Panc1 (cell line): ENCODE results near the gene CRTC1. TPM values are rescaled to one million over a fixed set of nuclear protein-coding genes. Genes with fewer than 3 reads are reported as not detected.

Experiments
- ATAC-seq: fragments of 200-7000 bp; cut with Tn5 transposase; 2 replicates; pipeline ENCODE4 v1.9.1; 2020; ENCODE audit warnings: mild to moderate bottlenecking, moderate library complexity
- BruUV-seq: library from RNA; stranded (reverse); fragments of 400-500 nt; replicated peaks from 2 replicates; lab custom pipeline; 2021; lab: Mats Ljungman, UMichigan
- CTCF ChIA-PET: fragments of 300-600 bp; sonication (Branson Sonifier 250); formaldehyde crosslinking; loops from one replicate; lab custom pipeline; 2022; ENCODE audit warnings: antibody characterized with exemption; lab: Charles Lee
- POLR2A ChIA-PET: fragments of 300-600 bp; sonication (Branson Sonifier 250); formaldehyde crosslinking; loops from one replicate; lab custom pipeline; 2022; ENCODE audit warnings: antibody characterized with exemption; lab: Charles Lee
- DNase-seq: peaks from one replicate; pipeline ENCODE4 v3.0.0-alpha.2; 2010; ENCODE audit warnings: low read depth, low spot score
- H3K27ac ChIP-seq: 2 replicates; pipeline ENCODE4 v1.5.1; 2011; ENCODE audit warnings: mild to moderate bottlenecking, low read length, inconsistent platforms
- H3K27me3 ChIP-seq: fragments of 200-500 bp; sonication (Bioruptor generic); 2 replicates; pipeline ENCODE4 v1.6.0; 2014; ENCODE audit warnings: low read length, inconsistent platforms; ENCODE audit not compliant: control insufficient read depth, insufficient read depth
- H3K36me3 ChIP-seq: fragments of 200-500 bp; sonication (Bioruptor generic); 2 replicates; pipeline ENCODE4 v1.5.1; 2014; ENCODE audit warnings: inconsistent platforms, mild to moderate bottlenecking, low read length, moderate library complexity; ENCODE audit not compliant: control insufficient read depth, insufficient read depth
- H3K4me1 ChIP-seq: 2 replicates; pipeline ENCODE4 v1.5.1; 2011; ENCODE audit warnings: inconsistent platforms, mild to moderate bottlenecking, low read length, moderate library complexity; ENCODE audit not compliant: control insufficient read depth, insufficient read depth
- H3K4me3 ChIP-seq, 2 experiments: 2 replicates each; pipeline ENCODE4 v1.5.1; 2011 to 2012; ENCODE audit warnings: low read depth in 2 of 2, low read length in 2 of 2, mild to moderate bottlenecking in 2 of 2, inconsistent platforms in 1 of 2, moderate library complexity in 1 of 2
- H3K9me3 ChIP-seq: fragments of 200-500 bp; sonication (Bioruptor generic); 2 replicates; pipeline ENCODE4 v1.5.1; 2014; ENCODE audit warnings: low read depth, mild to moderate bottlenecking, inconsistent platforms, low read length, moderate library complexity; ENCODE audit not compliant: control insufficient read depth, insufficient read depth
- POLR2AphosphoS5 ChIP-seq: IDR thresholded peaks from 2 replicates; pipeline ENCODE4 v1.6.1; 2012; ENCODE audit warnings: mild to moderate bottlenecking, low read depth, low read length, moderate library complexity
- SIN3A ChIP-seq: IDR thresholded peaks from 2 replicates; pipeline ENCODE4 v1.6.1; 2012; ENCODE audit warnings: low read depth, mild to moderate bottlenecking, low read length, moderate library complexity, borderline replicate concordance; ENCODE audit not compliant: insufficient read depth
- TCF7L2 ChIP-seq: IDR thresholded peaks from 2 replicates; pipeline ENCODE4 v1.6.1; 2011; ENCODE audit warnings: mild to moderate bottlenecking, low read depth, low read length, inconsistent platforms
- in situ Hi-C: cut with HindIII; loops from 2 replicates; pipeline ENCODE4 v1.10.0; 2016; ENCODE audit warnings: low sequenced_read_pairs, low pct_unique_long_range_greater_than_20kb
- intact Hi-C: fragments of 100-400 bp; cut with micrococcal nuclease; formaldehyde crosslinking; loops from one replicate; pipeline ENCODE4 v1.10.0; 2022; ENCODE audit not compliant: unreplicated experiment
- total RNA-seq: library from RNA; stranded (reverse); gene quantifications from one replicate; pipeline ENCODE4 v1.2.1, GENCODE V29; 2021; ENCODE audit not compliant: unreplicated experiment
- TF ChIP-seq, protein P1 (sequence below): fragments of 450-650 bp; IDR thresholded peaks from 2 replicates; pipeline ENCODE4 v1.5.1; 2017; ENCODE audit warnings: mild to moderate bottlenecking
- TF ChIP-seq, protein P2 (sequence below), 2 experiments: IDR thresholded peaks; 2 replicates each; pipeline ENCODE4 v1.6.1; 2011 to 2012; ENCODE audit warnings: low read depth in 2 of 2, control low read depth in 1 of 2, low read length in 1 of 2, mild to moderate bottlenecking in 1 of 2, moderate library complexity in 1 of 2; ENCODE audit not compliant: insufficient read depth in 1 of 2

CRTC1 gene
- total RNA-seq, 1 experiment from 2014 or later, result 18.2 TPM

DNA sequence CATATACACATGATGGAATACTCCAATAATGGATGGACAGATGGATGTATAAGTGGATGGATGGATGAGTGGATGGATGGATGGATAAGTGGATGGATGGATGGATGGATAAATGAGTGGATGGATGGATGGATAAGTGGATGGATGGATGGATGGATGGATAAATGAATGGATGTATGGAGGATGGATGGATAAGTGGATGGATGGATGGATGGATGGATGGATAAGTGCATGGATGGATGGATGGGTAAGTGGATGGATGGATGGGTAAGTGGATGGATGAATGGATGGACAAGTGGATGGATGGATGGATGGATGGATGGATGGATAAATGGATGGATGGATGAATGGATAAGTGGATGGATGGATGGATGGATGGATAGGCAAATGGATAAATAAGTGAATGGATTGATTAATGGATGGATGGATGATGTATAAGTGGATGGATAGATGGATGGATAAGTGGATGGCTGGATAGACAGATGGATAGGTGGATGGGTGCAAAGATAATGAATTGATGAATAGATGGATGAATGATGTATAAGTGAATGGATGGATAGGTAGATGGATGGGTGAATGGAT is 116.0 kb downstream of the CRTC1 start:
- TF ChIP-seq POLR2AphosphoS5, result no peak
- TF ChIP-seq, protein P1, sequence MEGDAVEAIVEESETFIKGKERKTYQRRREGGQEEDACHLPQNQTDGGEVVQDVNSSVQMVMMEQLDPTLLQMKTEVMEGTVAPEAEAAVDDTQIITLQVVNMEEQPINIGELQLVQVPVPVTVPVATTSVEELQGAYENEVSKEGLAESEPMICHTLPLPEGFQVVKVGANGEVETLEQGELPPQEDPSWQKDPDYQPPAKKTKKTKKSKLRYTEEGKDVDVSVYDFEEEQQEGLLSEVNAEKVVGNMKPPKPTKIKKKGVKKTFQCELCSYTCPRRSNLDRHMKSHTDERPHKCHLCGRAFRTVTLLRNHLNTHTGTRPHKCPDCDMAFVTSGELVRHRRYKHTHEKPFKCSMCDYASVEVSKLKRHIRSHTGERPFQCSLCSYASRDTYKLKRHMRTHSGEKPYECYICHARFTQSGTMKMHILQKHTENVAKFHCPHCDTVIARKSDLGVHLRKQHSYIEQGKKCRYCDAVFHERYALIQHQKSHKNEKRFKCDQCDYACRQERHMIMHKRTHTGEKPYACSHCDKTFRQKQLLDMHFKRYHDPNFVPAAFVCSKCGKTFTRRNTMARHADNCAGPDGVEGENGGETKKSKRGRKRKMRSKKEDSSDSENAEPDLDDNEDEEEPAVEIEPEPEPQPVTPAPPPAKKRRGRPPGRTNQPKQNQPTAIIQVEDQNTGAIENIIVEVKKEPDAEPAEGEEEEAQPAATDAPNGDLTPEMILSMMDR, result no peak
- TF ChIP-seq SIN3A, result no peak
- no peak for TF ChIP-seq TCF7L2
- TF ChIP-seq, protein P2, sequence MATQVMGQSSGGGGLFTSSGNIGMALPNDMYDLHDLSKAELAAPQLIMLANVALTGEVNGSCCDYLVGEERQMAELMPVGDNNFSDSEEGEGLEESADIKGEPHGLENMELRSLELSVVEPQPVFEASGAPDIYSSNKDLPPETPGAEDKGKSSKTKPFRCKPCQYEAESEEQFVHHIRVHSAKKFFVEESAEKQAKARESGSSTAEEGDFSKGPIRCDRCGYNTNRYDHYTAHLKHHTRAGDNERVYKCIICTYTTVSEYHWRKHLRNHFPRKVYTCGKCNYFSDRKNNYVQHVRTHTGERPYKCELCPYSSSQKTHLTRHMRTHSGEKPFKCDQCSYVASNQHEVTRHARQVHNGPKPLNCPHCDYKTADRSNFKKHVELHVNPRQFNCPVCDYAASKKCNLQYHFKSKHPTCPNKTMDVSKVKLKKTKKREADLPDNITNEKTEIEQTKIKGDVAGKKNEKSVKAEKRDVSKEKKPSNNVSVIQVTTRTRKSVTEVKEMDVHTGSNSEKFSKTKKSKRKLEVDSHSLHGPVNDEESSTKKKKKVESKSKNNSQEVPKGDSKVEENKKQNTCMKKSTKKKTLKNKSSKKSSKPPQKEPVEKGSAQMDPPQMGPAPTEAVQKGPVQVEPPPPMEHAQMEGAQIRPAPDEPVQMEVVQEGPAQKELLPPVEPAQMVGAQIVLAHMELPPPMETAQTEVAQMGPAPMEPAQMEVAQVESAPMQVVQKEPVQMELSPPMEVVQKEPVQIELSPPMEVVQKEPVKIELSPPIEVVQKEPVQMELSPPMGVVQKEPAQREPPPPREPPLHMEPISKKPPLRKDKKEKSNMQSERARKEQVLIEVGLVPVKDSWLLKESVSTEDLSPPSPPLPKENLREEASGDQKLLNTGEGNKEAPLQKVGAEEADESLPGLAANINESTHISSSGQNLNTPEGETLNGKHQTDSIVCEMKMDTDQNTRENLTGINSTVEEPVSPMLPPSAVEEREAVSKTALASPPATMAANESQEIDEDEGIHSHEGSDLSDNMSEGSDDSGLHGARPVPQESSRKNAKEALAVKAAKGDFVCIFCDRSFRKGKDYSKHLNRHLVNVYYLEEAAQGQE (IDR thresholded peaks at IDR 0.05; ENCODE audit: insufficient read depth in 1 of 2, low read depth in 2 of 2, low read length in 1 of 2), result no peak
- ATAC-seq, result no peak
- CTCF ChIA-PET, result no interaction called here
- Histone ChIP-seq H3K4me3 (no peak overlapping the region), H3K36me3 (no peaks in the 10 kb centered on the region), H3K4me1 (no peaks in the 10 kb centered on the region), H3K9me3 (no peaks in the 10 kb centered on the region), H3K27me3 (no peaks in the 10 kb centered on the region), H3K27ac (no peak overlapping the region)
- no TSS peak for BruUV-seq
- intact Hi-C loops, result no loop called here
- POLR2A ChIA-PET, result no interaction called here
- no peak for DNase-seq
- in situ Hi-C loops, result no loop called here

DNA sequence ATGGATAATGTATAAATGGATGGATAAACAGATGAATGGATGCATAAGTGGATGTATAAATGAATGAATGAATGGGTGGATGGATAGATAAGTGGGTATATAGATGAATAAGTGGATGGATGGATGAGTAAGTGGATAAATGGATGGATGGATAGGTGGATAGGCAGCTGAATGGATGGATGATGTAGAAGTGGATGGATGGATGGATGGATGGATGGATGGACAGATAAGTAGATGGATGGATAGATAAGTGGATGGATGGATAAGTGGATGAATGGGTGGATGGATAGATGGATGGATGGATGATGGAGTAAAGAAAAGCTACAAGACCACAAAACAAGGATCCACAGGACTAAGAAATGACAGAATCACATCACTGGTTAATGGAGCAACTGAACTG is 116.6 kb downstream of the CRTC1 start:
- ChIA-PET CTCF (no interaction called here), POLR2A (no interaction called here)
- DNase-seq (no peak), ATAC-seq (no peak)
- no peaks in the 10 kb centered on the region for H3K27me3 ChIP-seq
- H3K4me3 ChIP-seq, result no peak overlapping the region
- H3K9me3 ChIP-seq, result no peaks in the 10 kb centered on the region
- no peaks in the 10 kb centered on the region for H3K4me1 ChIP-seq
- in situ Hi-C loops (no loop called here), intact Hi-C loops (no loop called here)
- H3K36me3 ChIP-seq, result no peaks in the 10 kb centered on the region
- BruUV-seq, result no TSS peak
- no peak overlapping the region for H3K27ac ChIP-seq
- TF ChIP-seq, protein P1, result no peak
- TF ChIP-seq SIN3A, result no peak
- TF ChIP-seq, protein P2 (IDR thresholded peaks at IDR 0.05; ENCODE audit: insufficient read depth in 1 of 2, low read depth in 2 of 2, low read length in 1 of 2), result no peak
- TF ChIP-seq TCF7L2, result no peak
- TF ChIP-seq POLR2AphosphoS5, result no peak
